ENCODE data around the gene VWA2.

The VWA2 gene

GRCh38 chr10:114271075-114271778 lies 32.2 kb downstream of the VWA2 start:
- no peak overlapping the region for H3K4me3 ChIP-seq (ENCODE audit: low read depth, low read length)
- in situ Hi-C loops (cut with HindIII; ENCODE audit: low sequenced_read_pairs): no loop called here
- no peak for TF ChIP-seq CTCF (IDR thresholded peaks at IDR 0.05; ENCODE audit: low read depth, low read length)
- no peak for DNase-seq (ENCODE audit: low read depth, low spot score)

GRCh38 chr10:114271779-114272167 lies 32.7 kb downstream of the VWA2 start:
- peak; percentile 93 for DNase-seq (ENCODE audit: low read depth, low spot score)
- in situ Hi-C loops (cut with HindIII; ENCODE audit: low sequenced_read_pairs): no loop called here

GRCh38 chr10:114272696-114273095 lies 33.6 kb downstream of the VWA2 start:
- TF ChIP-seq CTCF (IDR thresholded peaks at IDR 0.05; ENCODE audit: low read depth, low read length): no peak
- DNase-seq (ENCODE audit: low read depth, low spot score): no peak
- no peak overlapping the region for H3K4me3 ChIP-seq (ENCODE audit: low read depth, low read length)
- in situ Hi-C loops (cut with HindIII; ENCODE audit: low sequenced_read_pairs): no loop called here

More at GRCh38 chr10:114271779-114272167, 32.7 kb downstream of the VWA2 start:
- H3K4me3 ChIP-seq (ENCODE audit: low read depth, low read length): no peak overlapping the region
- TF ChIP-seq CTCF (IDR thresholded peaks at IDR 0.05; ENCODE audit: low read depth, low read length): no peak

GRCh38 chr10:114273910-114274309 lies 34.9 kb downstream of the VWA2 start:
- no peak for DNase-seq (ENCODE audit: low read depth, low spot score)
- H3K4me3 ChIP-seq (ENCODE audit: low read depth, low read length): no peak overlapping the region
- TF ChIP-seq CTCF (IDR thresholded peaks at IDR 0.05; ENCODE audit: low read depth, low read length): no peak
- in situ Hi-C loops (cut with HindIII; ENCODE audit: low sequenced_read_pairs): no loop called here

- no peak for DNase-seq (ENCODE audit: low read depth, low spot score)
- TF ChIP-seq CTCF (IDR thresholded peaks at IDR 0.05; ENCODE audit: low read depth, low read length): no peak
- H3K4me3 ChIP-seq (ENCODE audit: low read depth, low read length): no peak overlapping the region
- in situ Hi-C loops (cut with HindIII; ENCODE audit: low sequenced_read_pairs): no loop called here
Measured at GRCh38 chr10:114274616-114275453, 35.8 kb downstream of the VWA2 start.

GRCh38 chr10:114276066-114276465 lies 37.0 kb downstream of the VWA2 start:
- in situ Hi-C loops (cut with HindIII; ENCODE audit: low sequenced_read_pairs): no loop called here
- TF ChIP-seq CTCF (IDR thresholded peaks at IDR 0.05; ENCODE audit: low read depth, low read length): no peak
- H3K4me3 ChIP-seq (ENCODE audit: low read depth, low read length): no peak overlapping the region
- no peak for DNase-seq (ENCODE audit: low read depth, low spot score)
